HG03469 (cell line): ENCODE measurements around the gene OTOP3.

Experiments
- ATAC-seq: cut with Tn5 transposase; IDR thresholded peaks from one replicate; pipeline ENCODE4 v1.9.1; 2021; ENCODE audit warnings: mild to moderate bottlenecking, moderate library complexity, moderate number of reproducible peaks; ENCODE audit not compliant: unreplicated experiment

The OTOP3 gene

DNA sequence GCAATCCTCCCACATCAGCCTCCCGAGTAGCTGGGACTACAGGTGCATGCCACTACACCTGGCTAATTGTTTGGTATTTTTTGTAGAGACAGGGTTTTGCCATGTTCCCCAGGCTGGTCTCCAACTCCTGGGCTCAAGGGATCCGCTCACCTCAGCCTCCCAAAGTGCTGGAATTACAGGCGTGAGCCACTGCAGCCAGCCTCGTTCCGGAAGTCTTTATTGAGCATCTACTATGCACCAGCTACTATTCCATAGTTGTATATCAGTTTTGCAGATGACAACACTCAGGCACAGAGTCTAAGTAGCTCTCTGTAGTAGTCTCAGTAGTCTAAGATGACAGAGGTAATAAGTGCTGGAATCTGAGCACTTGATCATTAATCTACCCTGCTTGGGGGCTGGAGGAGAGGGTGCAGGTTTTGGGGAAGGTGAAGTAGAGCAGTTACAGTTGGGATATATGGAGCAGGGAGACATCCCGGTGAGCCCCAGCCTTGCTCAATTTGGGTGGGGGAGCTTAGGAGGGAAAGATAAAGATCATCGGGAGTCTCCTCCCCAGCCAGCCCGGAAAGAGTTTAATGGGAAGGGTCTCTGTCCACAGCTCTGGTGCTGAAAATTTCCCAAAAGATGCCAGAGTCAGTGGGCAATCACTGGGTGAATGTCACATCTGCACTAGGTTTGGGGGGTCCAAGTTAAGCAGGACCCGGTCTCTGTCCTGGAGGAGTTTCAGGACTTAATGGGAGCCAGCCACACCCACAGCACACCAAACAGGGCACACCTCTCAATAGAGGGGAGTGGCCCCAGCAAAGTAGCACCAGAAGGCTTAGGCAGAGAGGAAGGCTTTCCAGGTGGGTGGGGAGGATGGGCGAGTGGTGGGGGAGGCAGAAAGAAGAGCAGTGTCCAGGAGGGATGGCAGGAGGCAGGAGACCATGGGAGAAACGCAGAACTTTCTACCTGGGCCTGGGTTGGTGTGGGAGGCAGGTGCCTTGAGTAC lies 1.7 kb downstream of the OTOP3 start:
- no peak for ATAC-seq

DNA sequence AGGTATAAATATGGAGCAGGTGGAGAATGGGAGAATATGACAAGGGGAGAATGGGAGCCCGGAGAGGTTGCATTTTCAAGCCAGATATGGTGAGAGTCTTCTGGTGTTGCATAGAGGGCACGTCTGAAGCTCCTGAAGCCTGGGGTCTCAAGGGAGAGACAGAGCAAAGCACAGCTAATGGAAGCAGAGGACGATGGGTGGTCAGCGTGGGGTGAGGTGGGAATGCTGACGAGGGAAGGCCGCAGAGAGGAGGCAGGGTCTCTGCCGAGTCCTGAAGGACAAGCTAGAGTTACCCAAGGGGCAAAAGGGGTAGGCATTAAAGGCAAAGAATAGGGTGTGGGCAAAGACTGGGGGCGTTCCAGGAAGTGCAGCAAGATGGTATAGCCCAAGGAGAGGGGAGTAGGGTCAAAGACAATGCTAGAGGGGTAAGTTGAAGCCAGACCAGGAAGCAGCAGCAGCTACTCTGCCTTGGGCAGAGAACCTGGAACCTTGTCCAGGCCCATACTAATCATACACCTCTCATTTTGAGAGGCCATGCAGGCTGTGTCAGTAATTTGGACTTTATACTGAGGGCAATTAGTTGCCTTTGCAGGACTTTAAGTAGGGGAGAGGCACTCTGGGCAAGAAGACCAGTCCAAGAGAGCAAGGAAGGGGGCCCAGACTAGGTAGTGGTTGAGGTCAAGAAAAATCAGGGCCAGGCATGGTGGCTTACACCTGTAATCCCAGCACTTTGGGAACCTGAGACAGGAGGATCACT lies 2.7 kb downstream of the OTOP3 start:
- no peak for ATAC-seq

DNA sequence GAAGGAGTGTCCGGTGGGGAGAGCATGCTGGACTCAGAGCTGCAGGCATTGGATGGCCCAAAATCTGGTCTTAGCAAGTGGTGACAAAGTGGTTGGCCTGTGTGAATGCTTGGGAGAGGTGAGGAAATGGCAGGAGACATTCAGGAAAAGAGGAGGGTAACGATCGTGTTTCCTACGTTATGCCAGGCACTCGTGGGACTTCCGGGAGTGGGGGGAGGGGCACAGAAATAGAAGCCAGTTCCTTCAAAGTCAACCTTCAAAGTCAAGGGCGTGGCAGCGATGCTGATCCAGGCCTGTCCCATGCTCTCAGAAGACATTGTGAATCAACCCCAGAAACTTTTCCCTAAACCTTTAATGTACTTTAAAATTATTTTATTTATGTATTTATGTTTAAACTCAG lies 3.8 kb downstream of the OTOP3 start:
- ATAC-seq = no peak

DNA sequence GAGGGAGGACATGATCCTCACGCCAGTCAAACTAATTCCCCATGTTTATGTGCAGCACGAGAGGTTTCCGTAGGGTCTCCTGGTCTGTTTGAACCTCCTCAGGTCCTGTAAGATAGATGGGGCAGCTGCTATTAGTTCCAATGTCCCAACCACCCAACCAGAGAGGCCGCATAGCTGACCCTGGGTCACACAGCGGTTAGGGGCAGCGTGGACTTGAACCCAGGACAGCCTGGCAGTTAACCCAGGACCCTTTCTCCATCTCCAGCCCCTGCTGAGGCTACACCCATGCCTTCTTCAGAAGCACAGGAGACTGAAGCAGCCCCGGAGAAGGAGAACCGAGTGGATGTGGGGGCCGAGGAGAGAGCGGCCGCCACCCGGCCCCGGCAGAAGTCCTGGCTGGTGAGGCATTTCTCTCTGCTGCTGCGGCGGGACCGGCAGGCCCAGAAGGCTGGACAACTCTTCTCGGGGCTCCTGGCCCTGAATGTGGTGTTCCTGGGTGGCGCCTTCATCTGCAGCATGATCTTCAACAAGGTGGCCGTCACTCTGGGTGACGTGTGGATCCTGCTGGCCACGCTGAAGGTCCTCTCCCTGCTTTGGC lies 5.5 kb downstream of the OTOP3 start:
- ATAC-seq = no peak

DNA sequence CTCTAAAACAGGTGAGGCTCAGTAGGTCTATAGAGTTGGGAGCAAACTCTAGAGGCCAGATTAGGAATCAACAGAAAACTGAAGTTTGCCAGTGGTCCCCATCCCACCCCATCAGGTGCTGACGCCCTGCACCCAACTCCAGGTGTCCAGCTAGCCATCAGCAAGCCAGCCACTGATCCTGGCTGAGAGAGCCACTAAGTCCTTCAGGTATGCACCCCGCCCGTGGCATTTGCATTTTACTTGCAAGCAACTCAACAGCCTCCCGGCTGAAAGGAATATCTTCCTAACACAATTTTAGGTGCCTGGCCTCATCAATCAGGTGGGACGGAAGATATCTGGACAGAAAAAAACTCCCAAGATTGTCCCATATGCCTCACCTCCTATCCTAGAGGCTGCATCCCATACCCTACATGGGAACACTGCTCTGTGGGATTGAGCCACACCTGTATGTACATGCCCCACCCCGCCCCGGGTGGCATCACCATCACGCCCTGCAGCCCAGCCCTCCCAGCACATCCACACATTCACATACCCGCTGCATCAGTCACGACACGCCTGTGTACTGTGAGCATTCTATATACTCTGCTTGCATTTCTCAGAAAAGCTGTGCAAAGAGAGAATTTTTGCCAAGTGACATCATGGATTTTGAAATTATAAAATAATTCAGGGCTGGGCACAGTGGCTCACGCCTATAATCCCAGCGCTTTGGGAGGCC lies 8.3 kb downstream of the OTOP3 start:
- ATAC-seq = no peak

DNA sequence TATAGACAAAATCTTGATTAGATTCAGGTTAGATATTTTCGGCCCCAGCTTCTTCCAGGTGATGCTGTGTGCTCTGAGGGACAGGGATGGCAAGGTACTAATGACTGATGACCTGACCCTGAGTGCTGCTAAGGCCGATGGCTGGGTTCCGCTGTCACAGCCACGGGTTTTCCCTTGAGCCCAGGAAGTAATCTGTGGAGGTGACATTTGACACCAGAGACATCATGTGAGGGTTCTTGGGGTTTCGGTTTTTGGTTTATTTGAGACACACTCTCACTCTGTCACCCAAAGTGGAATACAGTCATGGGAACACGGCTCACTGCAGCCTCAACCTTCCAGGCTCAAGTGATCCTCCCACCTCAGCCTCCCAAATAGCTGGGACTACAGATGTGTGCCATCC lies 9.8 kb downstream of the OTOP3 start:
- no peak for ATAC-seq

DNA sequence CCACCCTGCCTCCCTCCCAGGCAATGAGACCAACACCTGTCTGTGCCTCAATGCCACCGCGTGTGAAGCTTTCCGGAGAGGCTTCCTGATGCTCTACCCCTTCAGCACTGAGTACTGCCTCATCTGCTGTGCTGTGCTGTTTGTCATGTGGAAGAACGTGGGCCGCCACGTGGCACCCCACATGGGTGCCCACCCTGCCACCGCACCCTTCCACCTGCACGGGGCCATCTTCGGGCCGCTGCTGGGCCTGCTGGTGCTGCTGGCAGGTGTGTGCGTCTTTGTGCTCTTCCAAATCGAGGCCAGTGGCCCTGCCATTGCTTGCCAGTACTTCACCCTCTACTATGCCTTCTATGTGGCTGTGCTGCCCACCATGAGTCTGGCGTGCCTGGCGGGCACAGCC lies 10.9 kb downstream of the OTOP3 start:
- ATAC-seq = no peak

DNA sequence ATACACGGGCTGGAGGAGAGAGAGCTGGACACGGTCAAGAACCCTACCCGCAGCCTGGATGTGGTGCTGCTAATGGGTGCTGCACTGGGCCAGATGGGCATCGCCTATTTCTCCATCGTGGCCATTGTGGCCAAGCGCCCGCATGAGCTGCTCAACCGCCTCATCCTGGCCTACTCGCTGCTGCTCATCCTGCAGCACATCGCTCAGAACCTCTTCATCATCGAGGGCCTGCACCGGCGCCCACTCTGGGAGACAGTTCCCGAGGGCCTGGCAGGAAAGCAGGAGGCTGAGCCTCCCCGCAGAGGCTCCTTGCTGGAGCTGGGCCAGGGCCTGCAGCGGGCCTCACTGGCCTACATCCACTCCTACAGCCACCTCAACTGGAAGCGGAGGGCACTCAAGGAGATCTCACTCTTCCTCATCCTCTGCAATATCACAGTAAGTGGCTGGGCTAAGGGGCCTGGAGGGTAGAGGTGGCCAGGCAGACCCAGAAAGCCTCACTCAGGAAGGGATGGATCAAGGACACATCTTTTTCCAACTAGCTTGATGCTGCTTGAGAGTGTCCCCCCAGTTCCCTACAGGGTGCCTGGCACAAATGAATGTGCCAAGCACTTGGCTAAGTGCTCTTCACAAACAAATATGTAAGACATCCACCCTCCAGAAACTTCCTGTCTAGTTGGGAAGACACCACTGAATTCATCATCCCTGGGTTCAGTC lies 11.5 kb downstream of the OTOP3 start:
- no peak for ATAC-seq

DNA sequence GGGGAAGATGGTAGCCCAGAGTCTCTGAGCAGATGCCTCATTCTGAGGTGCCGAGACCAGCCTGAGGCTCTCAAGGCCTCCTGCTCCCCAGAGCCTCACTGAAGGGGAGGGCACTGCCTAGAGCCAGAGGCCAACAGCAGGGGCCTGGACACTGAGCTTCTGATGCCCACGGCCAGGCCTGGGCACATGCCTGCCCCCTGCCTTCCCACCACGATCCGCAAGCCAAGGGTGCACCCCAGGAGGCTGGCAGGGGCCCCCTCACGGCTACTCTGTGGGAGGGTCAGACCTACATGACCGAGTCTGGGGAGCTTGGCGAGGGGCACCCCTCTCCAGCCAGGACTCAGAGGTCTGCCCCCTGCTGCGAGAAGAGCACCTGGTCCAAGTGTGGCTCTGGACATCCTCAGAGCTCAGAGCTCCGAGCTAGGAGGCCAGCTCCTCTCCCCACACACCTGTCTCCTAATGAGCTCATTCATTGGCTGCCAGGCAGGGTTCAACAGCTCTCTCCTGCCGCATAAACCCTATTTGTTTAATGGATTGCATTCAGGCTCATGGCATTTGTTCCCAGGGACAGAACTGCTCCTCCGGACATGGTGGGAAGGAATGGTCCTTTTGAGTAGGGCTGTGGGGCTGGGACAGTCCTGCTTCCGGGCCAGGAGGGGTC lies 13.9 kb downstream of the OTOP3 start:
- no peak for ATAC-seq

DNA sequence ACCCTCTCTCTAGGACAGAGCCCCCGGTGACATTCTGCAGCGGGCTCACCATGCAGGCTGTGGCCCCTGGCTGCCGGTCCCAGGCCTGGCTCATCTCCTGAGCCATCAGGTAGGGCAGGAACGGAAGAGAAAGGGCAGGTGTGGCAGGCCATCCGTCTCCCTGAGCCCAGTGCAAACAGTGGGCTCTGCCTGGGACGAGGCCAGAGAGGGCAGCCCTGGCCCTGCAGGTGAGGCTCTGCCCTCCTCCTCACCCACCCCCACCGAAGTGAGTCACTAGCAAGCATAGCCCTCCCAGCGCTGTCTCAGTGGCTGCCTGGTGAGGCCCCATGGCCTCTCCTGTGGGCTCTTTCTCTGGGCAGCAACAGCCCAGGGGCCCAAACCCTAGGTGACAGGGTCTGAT lies 14.5 kb downstream of the OTOP3 start:
- ATAC-seq = no peak

DNA sequence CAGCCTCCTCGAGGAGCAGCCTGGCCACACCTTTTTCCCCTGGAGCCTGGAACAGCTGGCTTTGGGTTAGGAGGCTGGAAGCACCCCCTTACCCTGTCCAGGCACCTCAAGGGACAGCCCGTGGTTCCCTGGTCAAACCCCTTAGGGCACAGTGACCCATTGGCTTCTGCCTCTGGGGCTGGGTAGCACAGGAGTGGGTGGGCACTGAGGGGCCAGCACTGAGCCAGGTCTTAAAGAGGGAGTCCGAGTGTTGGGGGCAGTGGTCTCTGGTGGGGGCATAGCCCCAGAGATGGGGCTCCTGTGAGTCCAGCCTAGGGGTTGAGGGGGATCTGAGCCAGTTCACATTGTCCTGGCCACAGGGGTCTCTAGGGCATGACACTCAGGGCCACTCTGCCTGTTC lies 15.4 kb downstream of the OTOP3 start:
- ATAC-seq = no peak

DNA sequence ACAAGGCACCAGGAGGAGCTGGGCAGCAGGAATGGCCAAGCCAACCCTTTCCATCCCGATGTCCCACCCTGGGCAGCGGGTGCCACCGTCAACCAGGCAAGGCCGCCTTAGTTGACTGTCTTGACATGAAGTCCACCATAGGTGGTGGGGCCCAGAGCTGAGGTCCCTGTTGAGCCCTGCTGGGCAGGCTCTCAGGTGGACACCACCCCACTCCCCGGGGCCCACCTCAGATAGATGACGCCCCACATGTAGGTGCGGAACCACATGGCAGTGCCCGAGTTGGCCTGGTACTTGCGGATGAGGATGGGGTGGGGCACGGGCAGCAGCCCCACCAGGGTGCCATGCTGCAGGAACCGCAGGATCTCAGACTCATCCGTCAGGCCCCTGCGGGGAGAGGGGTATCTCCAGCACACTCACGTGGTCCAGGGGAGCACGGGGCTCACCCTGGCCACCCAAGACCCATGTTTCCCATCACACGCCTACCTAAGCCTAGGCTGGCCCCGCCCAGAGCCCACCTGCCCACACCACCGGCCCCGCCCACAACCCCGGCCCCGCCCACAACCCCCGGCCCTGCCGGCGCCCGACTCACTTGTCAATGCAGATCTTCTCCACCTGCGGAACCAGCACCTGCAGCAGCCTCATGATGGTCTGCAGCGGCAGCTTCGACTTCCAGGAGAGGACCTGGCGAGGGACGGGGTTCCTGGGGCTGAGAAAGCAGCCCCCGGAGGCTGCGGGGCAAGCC lies 16.2 kb downstream of the OTOP3 start:
- no peak for ATAC-seq

DNA sequence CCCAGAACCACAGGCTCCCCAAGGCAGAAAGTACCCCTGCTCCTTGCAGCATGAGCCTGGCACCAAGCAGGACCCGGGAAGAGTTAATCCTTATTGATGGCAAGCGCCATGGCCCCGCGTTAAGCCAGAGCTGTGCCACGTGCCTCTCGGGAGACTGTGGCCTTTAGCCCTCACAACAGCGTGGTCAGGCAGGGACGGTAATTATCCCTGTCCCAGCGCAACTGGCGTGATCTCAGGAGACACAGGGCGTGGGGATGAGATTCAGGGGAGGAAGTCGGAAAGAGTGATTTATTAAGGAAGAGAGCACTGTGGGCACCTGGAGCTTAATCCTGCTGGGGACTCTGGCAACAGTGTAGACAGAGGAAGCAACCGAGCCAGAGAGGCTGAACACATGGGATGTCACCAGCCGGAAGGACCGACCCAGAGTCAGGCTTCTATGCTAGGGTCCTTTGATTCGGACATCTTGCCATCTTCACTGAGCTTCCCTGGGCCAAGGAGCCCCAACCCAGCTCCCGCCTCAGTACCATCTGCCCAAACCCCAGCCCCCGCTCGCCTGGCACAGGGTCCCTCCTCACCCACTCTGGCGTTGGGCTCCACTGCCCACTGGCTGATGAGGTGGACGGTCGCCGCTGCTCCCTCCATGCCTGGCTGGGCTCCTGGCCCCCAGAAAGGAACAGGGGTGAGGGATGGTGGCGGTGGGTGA lies 16.9 kb downstream of the OTOP3 start:
- no peak for ATAC-seq

DNA sequence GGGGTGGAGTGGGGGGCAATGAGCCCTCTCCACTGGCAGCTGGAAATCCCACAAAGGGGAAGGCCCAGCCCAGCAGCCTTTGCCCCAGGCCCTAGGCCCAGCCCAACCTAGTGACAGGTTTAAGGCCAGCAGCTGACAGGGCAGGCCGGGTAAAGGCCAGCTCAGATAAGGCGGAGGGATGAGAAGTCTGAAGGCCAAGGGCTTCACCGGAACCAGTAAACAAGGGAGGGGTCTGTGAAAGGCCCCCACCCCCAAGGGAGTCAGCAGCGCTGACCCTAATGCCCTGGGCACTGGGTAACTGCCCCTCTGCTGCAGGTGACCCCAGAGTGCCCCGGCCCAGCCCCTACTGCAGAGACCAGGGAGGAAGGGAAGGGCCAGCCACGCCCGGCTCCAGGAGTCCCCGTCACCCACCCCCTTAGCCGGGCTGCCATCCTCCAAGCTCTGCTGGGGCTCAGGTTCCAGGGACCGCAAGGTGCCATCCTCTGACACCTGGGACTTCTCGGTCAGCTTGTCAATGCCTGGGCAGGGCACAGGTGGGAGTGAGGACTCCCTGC lies 17.5 kb downstream of the OTOP3 start:
- no peak for ATAC-seq

DNA sequence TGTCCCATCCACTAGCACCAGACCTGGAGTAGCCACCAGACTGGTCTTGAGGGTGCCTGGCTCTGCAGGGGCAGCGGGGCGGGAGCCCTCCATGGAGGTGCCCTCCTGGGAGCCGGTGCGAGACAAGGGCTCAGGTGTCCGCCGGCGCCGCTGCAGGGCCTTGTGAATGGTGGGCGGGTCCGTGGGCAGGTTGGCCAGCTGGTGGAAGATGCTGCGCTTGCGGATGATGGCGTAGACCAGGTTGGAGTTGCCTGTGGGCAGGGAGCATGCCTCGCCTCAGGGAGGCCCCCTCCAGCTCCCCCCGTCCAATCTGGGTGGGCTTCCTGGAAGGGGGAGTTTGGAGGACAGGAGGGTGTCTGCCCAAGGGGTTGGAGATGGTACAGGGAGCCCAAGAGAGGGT lies 18.4 kb downstream of the OTOP3 start:
- no peak for ATAC-seq

DNA sequence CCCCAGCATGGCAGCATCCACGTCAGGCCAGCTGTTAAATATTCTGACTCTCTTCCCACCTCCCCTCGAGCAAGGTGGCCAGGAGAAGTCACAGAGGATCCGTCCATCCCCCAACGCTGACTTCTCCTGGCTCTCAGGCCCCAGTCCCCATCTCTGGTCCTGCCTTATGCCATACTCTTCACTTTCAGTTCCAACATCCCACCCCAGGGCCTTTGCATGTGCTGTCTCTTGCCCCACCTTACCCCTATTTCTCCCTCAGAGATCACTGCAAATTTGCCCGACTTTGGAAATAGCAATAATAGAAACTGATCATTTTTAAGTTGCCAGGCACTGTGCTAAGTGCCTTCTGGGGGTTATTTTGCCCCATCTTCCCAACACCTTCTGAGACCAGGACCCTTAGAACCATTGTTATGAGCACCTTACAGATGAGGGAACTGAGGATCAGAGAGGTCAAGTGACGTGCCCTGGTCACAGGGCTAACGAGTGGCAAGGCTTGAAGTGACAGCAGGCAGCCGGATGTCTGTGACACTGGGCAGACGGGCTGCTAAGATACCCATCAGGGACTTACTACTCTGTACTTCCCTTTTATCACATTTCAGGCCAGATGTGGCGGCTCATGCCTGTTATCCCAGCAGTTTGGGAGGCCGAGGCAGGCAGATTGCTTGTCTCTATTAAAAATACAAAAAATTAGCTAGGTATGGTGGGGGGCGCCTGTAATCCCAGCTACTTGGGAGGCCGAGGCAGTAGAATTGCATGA lies 19.1 kb downstream of the OTOP3 start:
- ATAC-seq = no peak

DNA sequence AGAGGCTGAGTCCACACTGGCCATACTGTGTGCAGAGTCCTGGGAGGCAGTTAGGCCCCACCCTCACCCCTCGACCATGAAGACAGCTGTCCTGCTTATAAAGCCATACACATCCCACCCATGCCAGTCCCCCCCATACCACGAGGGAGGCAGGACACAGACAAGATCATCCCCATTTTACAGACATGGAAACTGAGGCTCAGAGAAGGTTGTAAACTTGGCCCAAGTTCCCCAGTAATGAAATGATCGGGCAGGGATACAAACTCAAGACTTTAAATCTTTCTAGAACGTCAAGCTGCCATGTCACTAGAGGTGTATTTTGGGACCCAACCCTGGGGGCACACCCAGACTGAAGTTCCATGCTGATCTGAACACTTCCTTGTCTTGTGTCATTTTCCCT lies 20.4 kb downstream of the OTOP3 start:
- ATAC-seq = no peak
